ENCODE data around the gene NIFK. TPM values are rescaled to one million over a fixed set of nuclear protein-coding genes. Genes with fewer than 3 reads are reported as not detected.

Gene NIFK
- total RNA-seq, 1 donor from 2014 or later = 60.8 TPM

DNA sequence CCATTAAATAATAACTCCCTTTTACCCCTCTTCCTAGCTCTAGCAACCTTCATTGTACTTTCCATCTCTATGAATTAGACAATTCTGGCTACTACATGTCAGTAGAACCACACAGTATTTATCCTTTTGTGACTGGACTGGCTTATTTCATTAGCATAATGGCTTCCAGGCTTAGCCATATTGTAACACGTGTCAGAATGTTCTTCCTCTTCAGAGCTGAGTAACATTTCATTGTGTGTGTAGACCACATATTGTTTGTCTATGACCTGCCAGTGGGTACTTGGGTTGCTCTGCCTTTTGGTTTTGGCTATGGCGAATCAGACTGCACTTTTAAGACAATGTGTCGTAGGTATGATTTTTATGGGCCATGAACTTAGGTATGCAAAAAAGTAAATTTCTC lies 39.7 kb upstream of the NIFK start:
- TF ChIP-seq CTCF (IDR thresholded peaks at IDR 0.05; ENCODE audit: insufficient read depth, low read length, poor library complexity, severe bottlenecking) = no peak
- Histone ChIP-seq H3K36me3 (ENCODE audit: control insufficient read depth, insufficient read depth, low read length) (no peaks in the 10 kb centered on the region), H3K4me3 (ENCODE audit: low read depth, low read length) (no peak overlapping the region), H3K27me3 (ENCODE audit: control insufficient read depth, insufficient read depth, low read length) (no peaks in the 10 kb centered on the region)
- no peak for DNase-seq (ENCODE audit: low read depth)

DNA sequence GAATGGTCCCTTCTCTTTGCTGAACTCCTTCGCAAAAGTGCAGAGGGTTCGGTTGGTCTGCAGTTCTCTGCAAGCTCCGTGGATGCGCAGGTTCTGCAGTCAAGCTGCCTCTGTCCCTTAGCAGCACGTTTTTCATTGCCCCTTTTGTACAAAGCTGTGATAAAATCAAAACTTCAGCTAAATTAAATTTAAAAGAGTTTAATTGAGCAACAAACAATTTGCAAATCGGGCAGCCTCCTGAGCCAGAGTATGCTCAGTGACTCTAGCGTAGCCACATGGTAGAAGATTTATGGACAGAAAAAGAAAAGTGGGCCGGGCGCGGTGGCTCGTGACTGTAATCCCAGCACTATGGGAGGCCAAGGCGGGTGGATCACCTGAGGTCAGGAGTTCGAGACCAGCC lies 37.6 kb upstream of the NIFK start:
- no peak for DNase-seq (ENCODE audit: low read depth)
- Histone ChIP-seq H3K36me3 (ENCODE audit: control insufficient read depth, insufficient read depth, low read length) (no peaks in the 10 kb centered on the region), H3K4me3 (ENCODE audit: low read depth, low read length) (no peak overlapping the region), H3K27me3 (ENCODE audit: control insufficient read depth, insufficient read depth, low read length) (no peaks in the 10 kb centered on the region)
- no peak for TF ChIP-seq CTCF (IDR thresholded peaks at IDR 0.05; ENCODE audit: insufficient read depth, low read length, poor library complexity, severe bottlenecking)

DNA sequence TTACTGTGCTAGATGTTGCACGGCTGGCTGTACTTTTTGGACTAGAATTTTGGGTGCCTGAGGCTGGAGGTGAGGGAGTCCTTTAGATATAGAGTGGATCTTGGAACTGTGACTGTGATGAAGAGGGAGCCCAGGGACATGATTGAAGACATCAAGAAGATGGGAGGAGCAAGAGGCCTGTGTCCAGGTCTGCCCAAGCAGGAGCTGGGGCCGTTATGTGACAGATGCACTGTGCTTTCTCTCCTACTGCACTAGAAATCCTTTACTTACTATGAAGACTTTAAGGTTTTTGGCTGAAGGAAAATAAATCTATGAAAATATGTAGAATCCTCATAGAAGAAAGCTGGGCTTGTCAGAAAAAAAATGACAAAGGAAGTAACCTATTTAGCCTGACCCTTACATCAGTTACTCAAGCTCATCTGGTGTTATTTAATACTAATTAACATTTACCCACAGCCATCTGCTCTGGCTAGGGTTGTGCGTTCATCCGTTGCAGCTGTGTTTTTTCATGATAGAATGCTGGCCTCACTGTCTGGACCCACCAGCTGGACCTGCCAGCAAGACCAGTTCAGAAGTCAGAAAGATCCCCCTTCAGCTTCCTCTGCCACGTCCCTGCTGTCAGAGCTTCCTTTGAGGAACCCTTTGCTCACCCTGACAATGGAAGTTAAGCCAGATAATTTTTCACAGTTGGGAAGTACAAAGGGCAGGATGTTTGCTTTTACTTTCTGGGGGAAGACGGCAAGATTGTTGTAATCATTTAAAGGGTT lies 35.5 kb upstream of the NIFK start:
- Histone ChIP-seq H3K4me3 (ENCODE audit: low read depth, low read length) (no peak overlapping the region), H3K27me3 (ENCODE audit: control insufficient read depth, insufficient read depth, low read length) (no peaks in the 10 kb centered on the region), H3K36me3 (ENCODE audit: control insufficient read depth, insufficient read depth, low read length) (no peaks in the 10 kb centered on the region)
- no peak for TF ChIP-seq CTCF (IDR thresholded peaks at IDR 0.05; ENCODE audit: insufficient read depth, low read length, poor library complexity, severe bottlenecking)
- DNase-seq (ENCODE audit: low read depth) = no peak

- no peak for TF ChIP-seq CTCF (IDR thresholded peaks at IDR 0.05; ENCODE audit: insufficient read depth, low read length, poor library complexity, severe bottlenecking)
- H3K36me3 ChIP-seq (ENCODE audit: control insufficient read depth, insufficient read depth, low read length) = no peaks in the 10 kb centered on the region
- H3K27me3 ChIP-seq (ENCODE audit: control insufficient read depth, insufficient read depth, low read length) = no peaks in the 10 kb centered on the region
- H3K4me3 ChIP-seq (ENCODE audit: low read depth, low read length) = no peak overlapping the region
- DNase-seq (ENCODE audit: low read depth) = no peak
These were observed 31.6 kb upstream of the NIFK start for GRCh38 chr2:121768143-121768755.

GRCh38 chr2:121766624-121767023 lies 29.9 kb upstream of the NIFK start:
- Histone ChIP-seq H3K27me3 (ENCODE audit: control insufficient read depth, insufficient read depth, low read length) (no peaks in the 10 kb centered on the region), H3K4me3 (ENCODE audit: low read depth, low read length) (no peak overlapping the region), H3K36me3 (ENCODE audit: control insufficient read depth, insufficient read depth, low read length) (no peaks in the 10 kb centered on the region)
- no peak for TF ChIP-seq CTCF (IDR thresholded peaks at IDR 0.05; ENCODE audit: insufficient read depth, low read length, poor library complexity, severe bottlenecking)
- no peak for DNase-seq (ENCODE audit: low read depth)
